Right lobe of liver (tissue), 4 donors: ENCODE results near the gene DNM3.

Experiments used
- CTCF ChIP-seq, 4 donors: fragments of 200-600 bp in 3 of 4; fragments of 450-650 bp in 1 of 4; IDR thresholded peaks; one replicate each; pipeline versions ENCODE4 v1.5.1 to v1.8.0; 2016 to 2022; ENCODE audit warnings: antibody characterized with exemption in 4 of 4, mild to moderate bottlenecking in 2 of 4
- POLR2A ChIP-seq: fragments of 450-650 bp; IDR thresholded peaks from one replicate; pipeline ENCODE4 v1.6.1; 2017; ENCODE audit warnings: antibody characterized with exemption, mild to moderate bottlenecking
- donor health status: DM: no; HTN: no; CAD: no.
- donor health status: DM: no; HTN: no; CAD: no.
- donor health status: DM: no; HTN: yes; CAD: no.

DNA sequence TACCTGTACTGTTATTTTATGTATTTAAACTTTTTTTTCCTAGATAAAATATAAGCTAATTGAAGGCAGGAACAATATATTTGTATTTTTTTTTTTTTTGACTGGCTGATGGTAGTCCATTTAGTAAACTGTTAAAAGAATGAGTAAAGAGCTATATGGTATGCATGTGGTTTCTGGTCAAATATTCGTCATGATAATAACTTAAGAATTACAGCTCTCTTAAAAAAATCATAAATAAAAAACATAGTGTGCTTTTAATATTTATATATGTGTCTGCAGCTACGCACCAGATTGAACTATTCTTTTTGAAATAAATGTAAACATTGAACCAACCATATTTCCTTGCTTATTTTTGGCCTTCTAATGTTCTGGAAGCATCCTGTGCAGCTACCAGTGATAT, 306.9 kb downstream of the DNM3 start:
- TF ChIP-seq CTCF (IDR thresholded peaks at IDR 0.05): no peak
- TF ChIP-seq POLR2A: no peak
